Activated B cell treated with CpG ODN at 0.5 μM for 24 hours (primary cell): ENCODE measurements around the gene SST. TPM values are rescaled to one million over a fixed set of nuclear protein-coding genes. Genes with fewer than 3 reads are reported as not detected.

Experiments used
- ATAC-seq: fragments of 200-7000 bp; cut with Tn5 transposase; one replicate; pipeline ENCODE4 v1.10.0; 2021; ENCODE audit warnings: low read depth, mild to moderate bottlenecking, moderate library complexity
- CTCF ChIA-PET: fragments of 350-600 bp; sonication (Branson Sonifier 250); formaldehyde crosslinking; loops from one replicate; lab custom pipeline; 2021; ENCODE audit warnings: antibody characterized with exemption; lab: Charles Lee
- POLR2A ChIA-PET: fragments of 350-600 bp; sonication (Branson Sonifier 250); formaldehyde crosslinking; loops from one replicate; lab custom pipeline; 2021; ENCODE audit warnings: antibody characterized with exemption; lab: Charles Lee
- DNase-seq: peaks from one replicate; pipeline ENCODE4 v3.0.0; 2022
- H3K27ac Mint-ChIP-seq: one replicate; pipeline ENCODE4 v1.8.0; 2020; ENCODE audit warnings: mixed read lengths
- H3K27me3 Mint-ChIP-seq: one replicate; pipeline ENCODE4 v1.8.0; 2021; ENCODE audit warnings: mixed read lengths
- H3K36me3 Mint-ChIP-seq: one replicate; pipeline ENCODE4 v1.8.0; 2021; ENCODE audit warnings: low read depth, mixed read lengths
- H3K4me1 Mint-ChIP-seq: one replicate; pipeline ENCODE4 v1.8.0; 2021; ENCODE audit warnings: mixed read lengths
- H3K4me3 Mint-ChIP-seq: one replicate; pipeline ENCODE4 v1.8.0; 2020; ENCODE audit warnings: mild to moderate bottlenecking, mixed read lengths
- H3K9me3 Mint-ChIP-seq: one replicate; pipeline ENCODE4 v1.8.0; 2020; ENCODE audit warnings: mixed read lengths
- CTCF ChIP-seq: fragments of 200-600 bp; IDR thresholded peaks from one replicate; pipeline ENCODE4 v1.8.0; 2022; ENCODE audit warnings: antibody characterized with exemption, mild to moderate bottlenecking
- intact Hi-C: fragments of 100-400 bp; cut with micrococcal nuclease; formaldehyde crosslinking; loops from one replicate; pipeline ENCODE4 v1.15.1; 2024
- total RNA-seq: library from RNA; stranded (reverse); gene quantifications from 2 replicates; pipeline ENCODE4 v1.2.3, GENCODE V29; 2022

Gene SST
- total RNA-seq, 1 donor from 2014 or later = not detected

DNA sequence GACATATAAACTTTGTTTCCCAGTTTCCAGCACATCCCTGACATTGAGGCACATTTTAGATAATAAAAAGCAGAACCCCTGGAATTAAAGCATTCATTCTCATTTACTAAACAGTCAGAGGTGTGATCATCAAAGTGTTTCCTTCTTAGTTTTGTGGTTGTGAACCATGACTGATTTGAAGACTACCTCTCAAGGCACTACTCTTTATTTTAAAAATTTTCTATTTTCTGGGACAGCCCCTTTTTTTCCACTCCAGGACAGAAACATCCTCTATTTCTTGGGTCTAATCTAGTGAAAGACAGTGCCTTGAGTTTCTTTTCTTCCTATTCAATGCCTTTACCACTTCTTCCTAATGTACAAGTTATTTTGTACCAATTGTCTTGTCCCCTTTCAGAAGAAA is 5.2 kb downstream of the SST start:
- H3K36me3 Mint-ChIP-seq = no peaks in the 10 kb centered on the region
- CTCF ChIA-PET = interaction anchor here (1.1 kb wide), 1 partner anchor 14 kb away, joined by 5 read pairs; no protein-coding TSS in a partner anchor
- no peak for TF ChIP-seq CTCF
- intact Hi-C loops = no loop called here
- ATAC-seq (no peak), DNase-seq (no peak)
- H3K4me1 Mint-ChIP-seq = peaks cover 15% of the 10 kb centered on the region
- H3K27ac Mint-ChIP-seq = no peak overlapping the region
- no peak overlapping the region for H3K4me3 Mint-ChIP-seq
- peaks cover 21% of the 10 kb centered on the region for H3K27me3 Mint-ChIP-seq
- H3K9me3 Mint-ChIP-seq = peaks cover 11% of the 10 kb centered on the region
- POLR2A ChIA-PET = no interaction called here

GRCh38 chr3:187662848-187663409 is 7.3 kb downstream of the SST start:
- ChIA-PET CTCF (interaction anchor here (0.6 to 1.3 kb wide), 2 partner anchors 18 to 344 kb away, joined by 3 to 4 read pairs; no protein-coding TSS in a partner anchor), POLR2A (no interaction called here)
- peaks cover 11% of the 10 kb centered on the region for H3K9me3 Mint-ChIP-seq
- H3K4me1 Mint-ChIP-seq = peaks cover 15% of the 10 kb centered on the region
- intact Hi-C loops = no loop called here
- no peak for DNase-seq
- no peak for ATAC-seq
- H3K4me3 Mint-ChIP-seq = peak overlapping the region; percentile 4
- H3K27ac Mint-ChIP-seq = no peak overlapping the region
- no peak for TF ChIP-seq CTCF
- H3K27me3 Mint-ChIP-seq = peaks cover 6% of the 10 kb centered on the region
- H3K36me3 Mint-ChIP-seq = no peaks in the 10 kb centered on the region

- no peak for ATAC-seq
- no peaks in the 10 kb centered on the region for H3K27me3 Mint-ChIP-seq
- no peak overlapping the region for H3K4me3 Mint-ChIP-seq
- ChIA-PET POLR2A (no interaction called here), CTCF (interaction anchor here (1.9 kb wide), 1 partner anchor 18 kb away, joined by 11 read pairs; no protein-coding TSS in a partner anchor)
- no peak overlapping the region for H3K27ac Mint-ChIP-seq
- peaks cover 15% of the 10 kb centered on the region for H3K4me1 Mint-ChIP-seq
- TF ChIP-seq CTCF = no peak
- H3K9me3 Mint-ChIP-seq = peaks cover 11% of the 10 kb centered on the region
- DNase-seq = no peak
- intact Hi-C loops = no loop called here
- H3K36me3 Mint-ChIP-seq = no peaks in the 10 kb centered on the region
These were observed 8.9 kb downstream of the SST start for GRCh38 chr3:187661267-187661666.

DNA sequence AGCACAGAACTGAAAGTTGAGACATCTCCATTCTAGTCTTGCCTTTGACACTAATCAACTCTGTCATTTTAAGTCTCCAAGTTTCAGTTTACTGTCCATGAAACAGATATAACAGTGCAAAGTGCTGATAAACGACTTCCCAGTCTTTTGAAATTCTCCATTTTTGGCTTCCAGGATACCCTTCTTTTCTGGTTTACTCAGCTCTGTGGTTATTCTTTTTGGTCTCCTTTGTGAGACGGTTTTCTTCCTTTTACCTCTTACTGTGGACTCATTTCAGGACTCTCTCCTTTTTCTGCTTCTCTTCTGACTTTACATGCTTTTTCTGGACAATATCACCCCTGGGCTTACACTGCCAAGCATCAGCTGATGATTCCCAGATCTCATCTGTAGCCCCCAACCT is 18.9 kb downstream of the SST start:
- H3K9me3 Mint-ChIP-seq = no peaks in the 10 kb centered on the region
- ATAC-seq = no peak
- H3K36me3 Mint-ChIP-seq = no peaks in the 10 kb centered on the region
- no peak overlapping the region for H3K4me3 Mint-ChIP-seq
- POLR2A ChIA-PET = no interaction called here
- H3K4me1 Mint-ChIP-seq = no peaks in the 10 kb centered on the region
- intact Hi-C loops = no loop called here
- DNase-seq = no peak
- H3K27me3 Mint-ChIP-seq = peaks cover 33% of the 10 kb centered on the region
- no peak for TF ChIP-seq CTCF
- CTCF ChIA-PET = interaction anchor here (1.4 kb wide), 1 partner anchor 28 kb away, joined by 5 read pairs; no protein-coding TSS in a partner anchor
- no peak overlapping the region for H3K27ac Mint-ChIP-seq

- Mint-ChIP-seq H3K36me3 (no peaks in the 10 kb centered on the region), H3K27ac (no peak overlapping the region), H3K4me1 (no peaks in the 10 kb centered on the region), H3K4me3 (no peak overlapping the region), H3K9me3 (no peaks in the 10 kb centered on the region), H3K27me3 (peaks cover 22% of the 10 kb centered on the region)
- TF ChIP-seq CTCF = no peak
- CTCF ChIA-PET = no interaction called here
- DNase-seq (no peak), ATAC-seq (no peak)
- intact Hi-C loops = no loop called here
- POLR2A ChIA-PET = interaction anchor here (0.7 kb wide), 1 partner anchor 348 kb away, joined by 3 read pairs; no protein-coding TSS in a partner anchor
These were observed 22.0 kb downstream of the SST start for GRCh38 chr3:187648177-187648576.
